Measurements from ENCODE around the gene ATP10A.

DNA sequence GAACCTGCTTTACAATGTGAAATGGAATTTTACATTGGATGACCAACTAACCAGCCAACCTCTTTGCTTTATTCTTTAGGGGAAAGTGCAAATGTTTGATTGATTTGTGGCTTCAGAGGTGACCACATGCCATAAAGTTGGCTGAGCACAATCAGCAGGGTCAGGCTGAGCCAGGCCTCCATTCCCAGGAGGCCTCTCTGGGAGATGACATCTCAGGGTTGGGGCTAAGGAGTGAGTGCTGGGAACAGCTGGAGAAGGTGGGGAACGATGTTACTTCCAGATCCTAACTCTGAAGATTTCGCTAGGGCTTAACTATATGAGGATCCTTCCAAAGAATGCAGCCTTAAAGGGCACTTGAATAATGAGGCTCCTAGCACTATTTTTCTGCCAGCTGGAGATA, 131.7 kb downstream of the ATP10A start:
- TF ChIP-seq, protein P1, sequence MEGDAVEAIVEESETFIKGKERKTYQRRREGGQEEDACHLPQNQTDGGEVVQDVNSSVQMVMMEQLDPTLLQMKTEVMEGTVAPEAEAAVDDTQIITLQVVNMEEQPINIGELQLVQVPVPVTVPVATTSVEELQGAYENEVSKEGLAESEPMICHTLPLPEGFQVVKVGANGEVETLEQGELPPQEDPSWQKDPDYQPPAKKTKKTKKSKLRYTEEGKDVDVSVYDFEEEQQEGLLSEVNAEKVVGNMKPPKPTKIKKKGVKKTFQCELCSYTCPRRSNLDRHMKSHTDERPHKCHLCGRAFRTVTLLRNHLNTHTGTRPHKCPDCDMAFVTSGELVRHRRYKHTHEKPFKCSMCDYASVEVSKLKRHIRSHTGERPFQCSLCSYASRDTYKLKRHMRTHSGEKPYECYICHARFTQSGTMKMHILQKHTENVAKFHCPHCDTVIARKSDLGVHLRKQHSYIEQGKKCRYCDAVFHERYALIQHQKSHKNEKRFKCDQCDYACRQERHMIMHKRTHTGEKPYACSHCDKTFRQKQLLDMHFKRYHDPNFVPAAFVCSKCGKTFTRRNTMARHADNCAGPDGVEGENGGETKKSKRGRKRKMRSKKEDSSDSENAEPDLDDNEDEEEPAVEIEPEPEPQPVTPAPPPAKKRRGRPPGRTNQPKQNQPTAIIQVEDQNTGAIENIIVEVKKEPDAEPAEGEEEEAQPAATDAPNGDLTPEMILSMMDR (conservative IDR thresholded peaks at IDR 0.05; ENCODE audit: low read length) = no peak
- TF ChIP-seq EZH2phosphoT487 (IDR thresholded peaks at IDR 0.05; ENCODE audit: borderline replicate concordance, low read depth, low read length) = no peak
